ENCODE results near the gene EDN1. TPM values are rescaled to one million over a fixed set of nuclear protein-coding genes. Genes with fewer than 3 reads are reported as not detected.

The EDN1 gene
- 4.9 TPM for total RNA-seq

- FAIRE-seq = no peak
These were observed at the start of gene EDN1 for GRCh38 chr6:12289933-12290820. EDN1 (plus strand) TSS chr6:12290361; CDS start chr6:12290630, 269 bp downstream.

GRCh38 chr6:12241493-12242175, 48.5 kb upstream of the EDN1 start:
- FAIRE-seq (no peak), DNase-seq (ENCODE audit: low spot score in 2 of 2) (no peak)

More at GRCh38 chr6:12289933-12290820, at the start of gene EDN1:
- peak; percentile 33 to 56 for DNase-seq (ENCODE audit: low spot score in 2 of 2)

GRCh38 chr6:12243169-12243568, 47.0 kb upstream of the EDN1 start:
- FAIRE-seq (no peak), DNase-seq (ENCODE audit: low spot score in 2 of 2) (no peak)

GRCh38 chr6:12245360-12245759, 44.8 kb upstream of the EDN1 start:
- FAIRE-seq = no peak
- no peak for DNase-seq (ENCODE audit: low spot score in 2 of 2)

GRCh38 chr6:12245763-12246718, 44.1 kb upstream of the EDN1 start:
- no peak for DNase-seq (ENCODE audit: low spot score in 2 of 2)
- FAIRE-seq = no peak

GRCh38 chr6:12246900-12247299, 43.3 kb upstream of the EDN1 start:
- FAIRE-seq (no peak), DNase-seq (ENCODE audit: low spot score in 2 of 2) (no peak)

- no peak for FAIRE-seq
These were observed 40.4 kb upstream of the EDN1 start for GRCh38 chr6:12249541-12250382.

GRCh38 chr6:12250383-12250770, 39.8 kb upstream of the EDN1 start:
- no peak for DNase-seq (ENCODE audit: low spot score in 2 of 2)
- FAIRE-seq = no peak

More at GRCh38 chr6:12249541-12250382, 40.4 kb upstream of the EDN1 start:
- no peak for DNase-seq (ENCODE audit: low spot score in 2 of 2)

- FAIRE-seq = no peak
- DNase-seq (ENCODE audit: low spot score in 2 of 2) = no peak
These were observed 36.0 kb upstream of the EDN1 start for GRCh38 chr6:12254210-12254609.

- no peak for FAIRE-seq
- DNase-seq (ENCODE audit: low spot score in 2 of 2) = no peak
These were observed 32.0 kb upstream of the EDN1 start for GRCh38 chr6:12258191-12258590.

GRCh38 chr6:12258591-12259075, 31.5 kb upstream of the EDN1 start:
- DNase-seq (ENCODE audit: low spot score in 2 of 2) = no peak
- FAIRE-seq = peak; percentile 39

GRCh38 chr6:12260458-12261093, 29.6 kb upstream of the EDN1 start:
- DNase-seq (ENCODE audit: low spot score in 2 of 2) (no peak), FAIRE-seq (no peak)

- no peak for DNase-seq (ENCODE audit: low spot score in 2 of 2)
- no peak for FAIRE-seq
These were observed 28.7 kb upstream of the EDN1 start for GRCh38 chr6:12261502-12261901.

GRCh38 chr6:12262236-12263061, 27.7 kb upstream of the EDN1 start:
- FAIRE-seq (no peak), DNase-seq (ENCODE audit: low spot score in 2 of 2) (no peak)

- FAIRE-seq (no peak), DNase-seq (ENCODE audit: low spot score in 2 of 2) (no peak)
These were observed 26.8 kb upstream of the EDN1 start for GRCh38 chr6:12263403-12263802.

- FAIRE-seq (no peak), DNase-seq (ENCODE audit: low spot score in 2 of 2) (no peak)
These were observed 25.5 kb upstream of the EDN1 start for GRCh38 chr6:12264671-12265070.

- DNase-seq (ENCODE audit: low spot score in 2 of 2) = no peak
- no peak for FAIRE-seq
These were observed 24.9 kb upstream of the EDN1 start for GRCh38 chr6:12265296-12265695.

GRCh38 chr6:12265791-12266190, 24.4 kb upstream of the EDN1 start:
- DNase-seq (ENCODE audit: low spot score in 2 of 2) (no peak), FAIRE-seq (no peak)

All from frontal cortex (tissue), 4 donors.